Endothelial cell of umbilical vein (primary cell): Measurements from ENCODE around the gene PGGT1B. TPM values are rescaled to one million over a fixed set of nuclear protein-coding genes. Genes with fewer than 3 reads are reported as not detected.

ENCODE experiments used
- BruUV-seq: library from RNA; stranded (reverse); fragments of 400-500 nt; replicated peaks from 2 replicates; lab custom pipeline; 2021; lab: Mats Ljungman, UMichigan
- CTCF ChIA-PET: fragments of 300-600, 350-600 bp; sonication (Branson Sonifier 250); formaldehyde crosslinking; loops from one replicate; lab custom pipeline; 2021; ENCODE audit warnings: antibody characterized with exemption, inconsistent platforms; lab: Charles Lee
- POLR2A ChIA-PET: fragments of 300-600, 350-600 bp; sonication (Branson Sonifier 250); formaldehyde crosslinking; loops from one replicate; lab custom pipeline; 2021; ENCODE audit warnings: antibody characterized with exemption, inconsistent platforms; lab: Charles Lee
- DNase-seq: peaks from one replicate; pipeline ENCODE4 v3.0.0-alpha.2; 2011; ENCODE audit warnings: low read depth, low spot score
- FAIRE-seq: peaks from 2 replicates; lab custom pipeline; 2011; peaks lifted over from hg19 to GRCh38; lab: Jason Lieb, UNC
- H2AFZ ChIP-seq: 2 replicates; pipeline ENCODE4 v1.6.0; 2012; ENCODE audit warnings: low read depth, low read length, control low read depth, inconsistent platforms
- H3K27ac ChIP-seq: 2 replicates; pipeline ENCODE4 v1.5.1; 2011; ENCODE audit warnings: low read depth, mild to moderate bottlenecking, control low read depth, low read length, moderate library complexity; ENCODE audit not compliant: insufficient read depth
- H3K27me3 ChIP-seq, 2 experiments: 2 replicates each; pipeline versions ENCODE4 v1.6.0 to v1.6.1; 2011; ENCODE audit warnings: low read length in 2 of 2, mixed read lengths in 1 of 2; ENCODE audit not compliant: control insufficient read depth in 2 of 2, insufficient read depth in 2 of 2
- H3K36me3 ChIP-seq, 2 experiments: 2 replicates in 1 of 2; 3 replicates in 1 of 2; pipeline ENCODE4 v1.5.1; 2011; ENCODE audit warnings: low read length in 2 of 2, mild to moderate bottlenecking in 1 of 2, moderate library complexity in 1 of 2; ENCODE audit not compliant: control insufficient read depth in 2 of 2, insufficient read depth in 2 of 2; ENCODE audit errors: extremely low read depth in 1 of 2
- H3K4me1 ChIP-seq: 3 replicates; pipeline ENCODE4 v1.5.1; 2011; ENCODE audit warnings: mild to moderate bottlenecking, low read length; ENCODE audit not compliant: control insufficient read depth, insufficient read depth; ENCODE audit errors: extremely low read depth
- H3K4me2 ChIP-seq: 2 replicates; pipeline ENCODE4 v1.6.1; 2011; ENCODE audit warnings: low read length, control low read depth, mixed read lengths; ENCODE audit not compliant: insufficient read depth
- H3K4me3 ChIP-seq, 3 experiments: fragments of 200-600 bp in 1 of 3; sonication (generic), shearing (Covaris generic) in 1 of 3; replicated peaks in 1 of 3; 2 replicates each; pipeline ENCODE4 v1.5.1; 2011 to 2016; ENCODE audit warnings: control low read depth in 3 of 3, low read length in 3 of 3, mild to moderate bottlenecking in 2 of 3, inconsistent platforms in 1 of 3, low read depth in 1 of 3, moderate library complexity in 1 of 3; ENCODE audit not compliant: insufficient read depth in 1 of 3
- H3K79me2 ChIP-seq: 2 replicates; pipeline ENCODE4 v1.6.0; 2012; ENCODE audit warnings: low read length, inconsistent platforms; ENCODE audit not compliant: control insufficient read depth, insufficient read depth
- H3K9ac ChIP-seq: replicated peaks from 2 replicates; pipeline ENCODE3; 2011; ENCODE audit warnings: low read length, control low read depth; ENCODE audit not compliant: insufficient read depth; ENCODE audit errors: extremely low read depth
- H3K9me1 ChIP-seq: replicated peaks from 3 replicates; pipeline ENCODE4 v1.6.0; 2011; ENCODE audit warnings: mild to moderate bottlenecking, low read length; ENCODE audit not compliant: control insufficient read depth, insufficient read depth; ENCODE audit errors: extremely low read depth
- H3K9me3 ChIP-seq: replicated peaks from 2 replicates; pipeline ENCODE4 v1.5.1; 2012; ENCODE audit warnings: low read length, inconsistent platforms; ENCODE audit not compliant: control insufficient read depth, insufficient read depth
- H4K20me1 ChIP-seq: replicated peaks from 2 replicates; pipeline ENCODE3; 2011; ENCODE audit warnings: mild to moderate bottlenecking, low read length; ENCODE audit not compliant: control insufficient read depth, insufficient read depth; ENCODE audit errors: extremely low read depth
- EZH2 ChIP-seq: IDR thresholded peaks from 2 replicates; pipeline ENCODE4 v1.6.1; 2012; ENCODE audit warnings: borderline replicate concordance, low read depth, mild to moderate bottlenecking, moderate library complexity, low read length, inconsistent platforms; ENCODE audit not compliant: severe bottlenecking
- FOS ChIP-seq: IDR thresholded peaks from 2 replicates; pipeline ENCODE4 v1.6.1; 2011; ENCODE audit warnings: mild to moderate bottlenecking, low read length, moderate library complexity, borderline replicate concordance; ENCODE audit not compliant: insufficient read depth
- GATA2 ChIP-seq: IDR thresholded peaks from 2 replicates; pipeline ENCODE4 v1.7.0; 2011; ENCODE audit warnings: low read depth, mild to moderate bottlenecking, moderate library complexity, mixed read lengths, low read length; ENCODE audit not compliant: insufficient read length, insufficient read depth
- JUN ChIP-seq: IDR thresholded peaks from 2 replicates; pipeline ENCODE4 v1.6.1; 2011; ENCODE audit warnings: borderline replicate concordance, low read depth; ENCODE audit not compliant: insufficient read length, insufficient read depth
- MYC ChIP-seq: IDR thresholded peaks from one replicate; pipeline ENCODE4 v1.6.1; 2011; ENCODE audit warnings: mild to moderate bottlenecking, low read depth, low read length
- POLR2A ChIP-seq: IDR thresholded peaks from 2 replicates; pipeline ENCODE4 v1.6.1; 2012; ENCODE audit warnings: low read depth, mild to moderate bottlenecking, control low read depth, low read length
- POLR2AphosphoS5 ChIP-seq: IDR thresholded peaks from 2 replicates; pipeline ENCODE4 v1.6.1; 2012; ENCODE audit warnings: low read depth, mild to moderate bottlenecking, control low read depth, low read length, moderate library complexity; ENCODE audit not compliant: insufficient read depth
- dilution Hi-C: fragments of 300-500 bp; cut with MboI; formaldehyde crosslinking; loops from one replicate; pipeline ENCODE4 v1.15.0; 2019; ENCODE audit warnings: low sequenced_read_pairs; ENCODE audit not compliant: extremely low pct_ligation_motif_present
- intact Hi-C: fragments of 100-400 bp; cut with micrococcal nuclease; formaldehyde crosslinking; loops from one replicate; pipeline ENCODE4 v1.10.0; 2022
- polyA plus RNA-seq, 4 experiments: library from polyadenylated mRNA; depleted of rRNA in 3 of 4; stranded (reverse) in 3 of 4; unstranded in 1 of 4; fragments of >200 nt; gene quantifications; 2 replicates each; pipeline versions ENCODE4 v1.2.1 to v1.2.3, GENCODE V29; 2011 to 2012; ENCODE audit warnings: missing spikeins in 1 of 4
- total RNA-seq: library from RNA; stranded (reverse); gene quantifications from 2 replicates; pipeline ENCODE4 v1.2.3, GENCODE V29; 2021
- TF ChIP-seq, protein P1 (sequence below), 2 donors: IDR thresholded peaks; 1 replicate in 1 of 2; 2 replicates in 1 of 2; pipeline ENCODE4 v1.5.1; 2011; ENCODE audit warnings: low read length in 2 of 2, mild to moderate bottlenecking in 2 of 2, moderate library complexity in 2 of 2, control low read depth in 1 of 2, inconsistent platforms in 1 of 2, low read depth in 1 of 2; ENCODE audit not compliant: insufficient read depth in 1 of 2; ENCODE audit errors: extremely low read depth in 1 of 2
- TF ChIP-seq, protein P2 (sequence below): IDR thresholded peaks from 2 replicates; pipeline ENCODE4 v1.6.1; 2011; ENCODE audit not compliant: insufficient read depth, insufficient read length

PGGT1B gene
- total and polyA plus RNA-seq, 2 donors (not counting 3 experiments of a cell fraction or from before 2014, with no cell fraction given) = 2.6 to 42.3 TPM

DNA sequence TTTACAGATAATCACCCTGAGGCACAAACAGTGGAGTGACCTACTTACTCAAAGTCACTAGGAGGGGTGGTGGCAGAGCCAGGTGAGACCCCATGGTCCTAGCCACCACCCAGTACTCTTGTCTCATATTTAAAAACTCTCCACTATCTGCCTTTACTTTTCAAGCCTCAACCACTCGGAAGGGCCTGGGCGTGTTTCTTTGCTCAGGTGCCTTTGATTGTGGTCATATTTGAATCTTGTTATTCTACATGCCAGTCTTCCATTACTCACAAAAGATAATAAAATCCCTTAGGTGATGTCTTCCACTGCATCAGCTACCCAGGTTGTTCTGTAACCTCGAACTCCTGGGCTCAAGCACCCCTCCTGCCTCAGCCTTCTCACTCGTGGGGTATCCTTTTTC lies 72.3 kb downstream of the PGGT1B start:
- Histone ChIP-seq H3K36me3 (no peaks in the 10 kb centered on the region), H3K79me2 (no peaks in the 10 kb centered on the region), H3K4me2 (no peak overlapping the region), H3K9me3 (no peaks in the 10 kb centered on the region), H3K9me1 (no peaks in the 10 kb centered on the region), H3K9ac (no peak overlapping the region), H4K20me1 (no peaks in the 10 kb centered on the region), H3K4me1 (no peaks in the 10 kb centered on the region), H3K4me3 (no peak overlapping the region), H3K27ac (no peak overlapping the region), H3K27me3 (peaks cover 0 to 6% of the 10 kb centered on the region in 2 experiments), H2AFZ (no peak overlapping the region)
- CTCF ChIA-PET = interaction anchor here (0.8 kb wide), 1 partner anchor 25 kb away, joined by 3 read pairs; no protein-coding TSS in a partner anchor
- FAIRE-seq (no peak), DNase-seq (no peak)
- no TSS peak for BruUV-seq
- TF ChIP-seq, protein P1, sequence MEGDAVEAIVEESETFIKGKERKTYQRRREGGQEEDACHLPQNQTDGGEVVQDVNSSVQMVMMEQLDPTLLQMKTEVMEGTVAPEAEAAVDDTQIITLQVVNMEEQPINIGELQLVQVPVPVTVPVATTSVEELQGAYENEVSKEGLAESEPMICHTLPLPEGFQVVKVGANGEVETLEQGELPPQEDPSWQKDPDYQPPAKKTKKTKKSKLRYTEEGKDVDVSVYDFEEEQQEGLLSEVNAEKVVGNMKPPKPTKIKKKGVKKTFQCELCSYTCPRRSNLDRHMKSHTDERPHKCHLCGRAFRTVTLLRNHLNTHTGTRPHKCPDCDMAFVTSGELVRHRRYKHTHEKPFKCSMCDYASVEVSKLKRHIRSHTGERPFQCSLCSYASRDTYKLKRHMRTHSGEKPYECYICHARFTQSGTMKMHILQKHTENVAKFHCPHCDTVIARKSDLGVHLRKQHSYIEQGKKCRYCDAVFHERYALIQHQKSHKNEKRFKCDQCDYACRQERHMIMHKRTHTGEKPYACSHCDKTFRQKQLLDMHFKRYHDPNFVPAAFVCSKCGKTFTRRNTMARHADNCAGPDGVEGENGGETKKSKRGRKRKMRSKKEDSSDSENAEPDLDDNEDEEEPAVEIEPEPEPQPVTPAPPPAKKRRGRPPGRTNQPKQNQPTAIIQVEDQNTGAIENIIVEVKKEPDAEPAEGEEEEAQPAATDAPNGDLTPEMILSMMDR (IDR thresholded peaks at IDR 0.05; ENCODE audit: extremely low read depth in 1 of 2, insufficient read depth in 1 of 2, low read depth in 1 of 2, low read length in 2 of 2) = no peak
- TF ChIP-seq MYC (no peak), POLR2AphosphoS5 (no peak), FOS (no peak), EZH2 (no peak), JUN (no peak), GATA2 (no peak), POLR2A (no peak)
- TF ChIP-seq, protein P2, sequence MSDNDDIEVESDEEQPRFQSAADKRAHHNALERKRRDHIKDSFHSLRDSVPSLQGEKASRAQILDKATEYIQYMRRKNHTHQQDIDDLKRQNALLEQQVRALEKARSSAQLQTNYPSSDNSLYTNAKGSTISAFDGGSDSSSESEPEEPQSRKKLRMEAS = no peak
- POLR2A ChIA-PET = no interaction called here
- dilution Hi-C loops = no loop called here
- intact Hi-C loops = no loop called here
